ENCODE measurements around the gene CNST. TPM values are rescaled to one million over a fixed set of nuclear protein-coding genes. Genes with fewer than 3 reads are reported as not detected.
A peak's percentile ranks its signal among the peaks of the same experiment; 100 is the strongest.

CNST gene
- total RNA-seq, 2 experiments from 2014 or later, result 14.6 to 25.1 TPM

DNA sequence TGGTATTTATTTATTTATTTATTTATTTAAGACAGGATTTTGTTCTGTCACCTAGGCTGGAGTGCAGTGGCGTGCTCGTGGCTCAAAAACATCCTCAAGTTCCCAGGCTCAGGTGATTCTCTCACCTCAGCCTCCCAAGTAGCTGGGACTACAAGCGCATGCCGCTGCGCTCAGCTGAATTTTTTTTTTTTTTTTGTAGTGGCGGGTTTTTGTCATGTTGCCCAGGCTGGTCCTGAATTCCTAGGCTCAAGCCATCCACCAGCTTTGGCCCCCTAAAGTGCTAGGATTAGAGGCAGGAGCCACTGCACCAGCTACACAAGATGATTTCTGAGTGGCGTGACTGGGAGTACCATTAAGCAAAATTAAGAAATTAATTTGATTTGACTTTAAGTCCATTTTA is 31.7 kb downstream of the CNST start:
- peaks cover 60% of the 10 kb centered on the region for H3K36me3 ChIP-seq (ENCODE audit: insufficient read depth, low read length)
- H2AFZ ChIP-seq (ENCODE audit: low read length), result no peak overlapping the region
- H3K4me2 ChIP-seq (ENCODE audit: low read length), result no peak overlapping the region
- no peaks in the 10 kb centered on the region for H3K9me2 ChIP-seq (ENCODE audit: insufficient read depth, low read length)
- POLR2A ChIA-PET, result interaction anchor here (0.7 to 1.3 kb wide), 4 partner anchors 11 to 81 kb away, joined by 3 to 6 read pairs (median 4); no protein-coding TSS in a partner anchor
- H3K27ac ChIP-seq (ENCODE audit: low read depth, low read length, poor library complexity, severe bottlenecking), result no peak overlapping the region
- peaks cover 10% of the 10 kb centered on the region; the same call in 1 of the 2 replicates for H3K79me2 ChIP-seq (ENCODE audit: insufficient read depth, low read depth, low read length)
- DNase-seq (ENCODE audit: low spot score), result no peak
- H3K4me3 ChIP-seq (ENCODE audit: low read depth, low read length, poor library complexity, severe bottlenecking), result no peak overlapping the region
- H3K9me3 ChIP-seq (ENCODE audit: low read length), result no peaks in the 10 kb centered on the region; the same call in 1 of the 2 replicates
- TF ChIP-seq, protein P1, sequence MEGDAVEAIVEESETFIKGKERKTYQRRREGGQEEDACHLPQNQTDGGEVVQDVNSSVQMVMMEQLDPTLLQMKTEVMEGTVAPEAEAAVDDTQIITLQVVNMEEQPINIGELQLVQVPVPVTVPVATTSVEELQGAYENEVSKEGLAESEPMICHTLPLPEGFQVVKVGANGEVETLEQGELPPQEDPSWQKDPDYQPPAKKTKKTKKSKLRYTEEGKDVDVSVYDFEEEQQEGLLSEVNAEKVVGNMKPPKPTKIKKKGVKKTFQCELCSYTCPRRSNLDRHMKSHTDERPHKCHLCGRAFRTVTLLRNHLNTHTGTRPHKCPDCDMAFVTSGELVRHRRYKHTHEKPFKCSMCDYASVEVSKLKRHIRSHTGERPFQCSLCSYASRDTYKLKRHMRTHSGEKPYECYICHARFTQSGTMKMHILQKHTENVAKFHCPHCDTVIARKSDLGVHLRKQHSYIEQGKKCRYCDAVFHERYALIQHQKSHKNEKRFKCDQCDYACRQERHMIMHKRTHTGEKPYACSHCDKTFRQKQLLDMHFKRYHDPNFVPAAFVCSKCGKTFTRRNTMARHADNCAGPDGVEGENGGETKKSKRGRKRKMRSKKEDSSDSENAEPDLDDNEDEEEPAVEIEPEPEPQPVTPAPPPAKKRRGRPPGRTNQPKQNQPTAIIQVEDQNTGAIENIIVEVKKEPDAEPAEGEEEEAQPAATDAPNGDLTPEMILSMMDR (conservative IDR thresholded peaks at IDR 0.05; ENCODE audit: low read length), result no peak
- TF ChIP-seq EZH2phosphoT487 (IDR thresholded peaks at IDR 0.05; ENCODE audit: borderline replicate concordance, low read depth, low read length), result no peak
- H4K20me1 ChIP-seq (ENCODE audit: insufficient read depth, low read length), result no peaks in the 10 kb centered on the region
- no peaks in the 10 kb centered on the region for H3K4me1 ChIP-seq (ENCODE audit: insufficient read depth, low read length, poor library complexity, severe bottlenecking)
- CTCF ChIA-PET (ENCODE audit: unreplicated experiment), result no interaction called here
- intact Hi-C loops (cut with micrococcal nuclease; ENCODE audit: unreplicated experiment), result no loop called here
- no TSS peak for BruUV-seq (replicated peaks)

DNA sequence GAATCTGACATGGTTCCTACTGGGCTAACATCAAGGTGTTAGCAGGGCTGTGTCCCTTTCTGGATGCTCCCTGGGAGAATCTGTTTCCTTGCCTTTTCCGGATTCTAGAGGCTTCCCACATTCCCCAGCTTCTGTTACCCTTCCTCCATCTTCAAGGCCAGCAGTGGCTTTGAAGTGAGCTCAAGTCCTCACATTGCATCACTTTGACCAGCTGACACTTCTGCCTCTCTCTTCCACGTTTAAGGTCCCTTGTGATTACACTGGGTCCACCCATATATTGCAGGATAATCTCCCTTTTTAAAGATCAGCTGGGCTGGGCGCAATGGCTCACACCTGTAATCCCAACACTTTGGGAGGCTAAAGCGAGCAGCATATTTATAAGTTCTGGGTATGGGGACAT is 33.1 kb downstream of the CNST start:
- ChIA-PET CTCF (ENCODE audit: unreplicated experiment) (no interaction called here), POLR2A (no interaction called here)
- no peak overlapping the region for H3K4me3 ChIP-seq (ENCODE audit: low read depth, low read length, poor library complexity, severe bottlenecking)
- H3K79me2 ChIP-seq (ENCODE audit: insufficient read depth, low read depth, low read length), result peaks cover 16% of the 10 kb centered on the region; the same call in 1 of the 2 replicates
- no peak overlapping the region for H3K4me2 ChIP-seq (ENCODE audit: low read length)
- BruUV-seq (replicated peaks), result TSS peak; percentile 7
- no peak overlapping the region for H3K27ac ChIP-seq (ENCODE audit: low read depth, low read length, poor library complexity, severe bottlenecking)
- H3K9me3 ChIP-seq (ENCODE audit: low read length), result no peaks in the 10 kb centered on the region; the same call in 1 of the 2 replicates
- DNase-seq (ENCODE audit: low spot score), result no peak
- no peak for TF ChIP-seq EZH2phosphoT487 (IDR thresholded peaks at IDR 0.05; ENCODE audit: borderline replicate concordance, low read depth, low read length)
- no peaks in the 10 kb centered on the region for H4K20me1 ChIP-seq (ENCODE audit: insufficient read depth, low read length)
- H3K9me2 ChIP-seq (ENCODE audit: insufficient read depth, low read length), result no peaks in the 10 kb centered on the region
- peaks cover 48% of the 10 kb centered on the region for H3K36me3 ChIP-seq (ENCODE audit: insufficient read depth, low read length)
- H3K4me1 ChIP-seq (ENCODE audit: insufficient read depth, low read length, poor library complexity, severe bottlenecking), result no peaks in the 10 kb centered on the region
- no peak overlapping the region for H2AFZ ChIP-seq (ENCODE audit: low read length)
- intact Hi-C loops (cut with micrococcal nuclease; ENCODE audit: unreplicated experiment), result no loop called here

DNA sequence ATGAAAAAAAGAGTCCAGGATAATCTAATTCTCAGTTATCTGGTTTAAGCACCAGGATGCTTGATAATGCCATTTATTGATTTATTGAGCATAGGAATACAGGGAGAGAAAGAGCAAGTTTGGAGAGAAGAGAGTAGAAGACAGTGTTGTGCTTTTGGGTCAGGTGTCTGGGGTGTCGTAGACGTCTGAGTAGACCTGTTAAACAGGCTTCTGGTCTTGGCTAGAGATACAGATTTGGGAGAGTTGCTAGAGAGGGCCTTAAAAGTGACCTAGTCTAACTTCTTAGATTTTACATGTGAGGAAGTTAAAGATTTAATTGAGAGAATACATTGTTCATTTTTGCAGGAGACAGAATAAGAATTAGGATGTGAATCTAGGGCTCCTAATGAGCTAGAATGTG is 34.3 kb downstream of the CNST start:
- H3K79me2 ChIP-seq (ENCODE audit: insufficient read depth, low read depth, low read length), result peaks cover 23% of the 10 kb centered on the region; the same call in 1 of the 2 replicates
- TF ChIP-seq EZH2phosphoT487 (IDR thresholded peaks at IDR 0.05; ENCODE audit: borderline replicate concordance, low read depth, low read length), result no peak
- TF ChIP-seq, protein P1 (conservative IDR thresholded peaks at IDR 0.05; ENCODE audit: low read length), result no peak
- H3K4me3 ChIP-seq (ENCODE audit: low read depth, low read length, poor library complexity, severe bottlenecking), result no peak overlapping the region
- H3K36me3 ChIP-seq (ENCODE audit: insufficient read depth, low read length), result peaks cover 36% of the 10 kb centered on the region
- H2AFZ ChIP-seq (ENCODE audit: low read length), result no peak overlapping the region
- DNase-seq (ENCODE audit: low spot score), result no peak
- H3K4me1 ChIP-seq (ENCODE audit: insufficient read depth, low read length, poor library complexity, severe bottlenecking), result no peaks in the 10 kb centered on the region
- no peaks in the 10 kb centered on the region for H3K9me2 ChIP-seq (ENCODE audit: insufficient read depth, low read length)
- CTCF ChIA-PET (ENCODE audit: unreplicated experiment), result no interaction called here
- no peaks in the 10 kb centered on the region; the same call in 1 of the 2 replicates for H3K9me3 ChIP-seq (ENCODE audit: low read length)
- H3K4me2 ChIP-seq (ENCODE audit: low read length), result no peak overlapping the region
- no peak overlapping the region for H3K27ac ChIP-seq (ENCODE audit: low read depth, low read length, poor library complexity, severe bottlenecking)
- intact Hi-C loops (cut with micrococcal nuclease; ENCODE audit: unreplicated experiment), result no loop called here
- POLR2A ChIA-PET, result no interaction called here
- no TSS peak for BruUV-seq (replicated peaks)
- no peaks in the 10 kb centered on the region for H4K20me1 ChIP-seq (ENCODE audit: insufficient read depth, low read length)

All from OCI-LY7 (cell line).